Measurements from ENCODE around the gene SYNE2. TPM values are rescaled to one million over a fixed set of nuclear protein-coding genes. Genes with fewer than 3 reads are reported as not detected.

Gene SYNE2
- total and polyA plus RNA-seq, 2 donors (not counting 1 experiment from before 2014, with no cell fraction given): 3.1 to 15.4 TPM

DNA sequence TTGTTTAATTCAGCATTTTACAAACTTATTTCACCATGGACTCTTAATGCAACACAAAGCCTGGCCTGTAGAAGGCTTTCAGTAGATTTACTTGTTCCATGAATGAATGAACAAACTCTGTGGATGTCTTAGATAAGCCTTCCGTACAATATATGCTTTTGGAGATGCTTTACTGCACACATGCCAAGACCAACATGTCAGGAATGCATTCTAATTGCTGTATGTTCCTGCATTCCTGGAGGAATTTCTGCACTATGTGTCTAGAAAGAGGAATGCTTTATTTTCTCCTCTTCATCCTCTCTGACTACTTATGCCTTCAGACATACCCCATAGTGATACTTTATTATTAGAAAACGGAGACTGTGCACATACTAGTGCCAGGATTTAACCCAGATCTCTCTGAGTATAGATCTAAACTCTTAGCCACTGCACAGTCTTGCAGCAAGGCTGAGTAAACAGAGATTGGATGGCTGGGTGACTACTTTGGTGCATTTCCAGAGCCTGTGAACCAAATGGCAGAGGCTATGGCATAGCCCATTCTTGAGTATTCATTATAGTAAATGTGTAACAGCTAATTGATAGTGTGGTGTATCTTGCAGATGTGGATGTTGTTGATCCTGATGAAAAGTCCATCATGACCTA is 108.2 kb downstream of the SYNE2 start:
- peak; percentile 28 to 75 for DNase-seq (ENCODE audit: low read depth in 2 of 2)
- Histone ChIP-seq H3K79me2 (ENCODE audit: control insufficient read depth, insufficient read depth, low read length) (no peaks in the 10 kb centered on the region), H3K9ac (ENCODE audit: insufficient read depth, low read length) (no peak overlapping the region), H3K9me3 (ENCODE audit: control insufficient read depth, insufficient read depth, low read depth, low read length) (no peaks in the 10 kb centered on the region), H4K20me1 (ENCODE audit: control insufficient read depth, extremely low read depth, insufficient read depth, low read length) (no peaks in the 10 kb centered on the region), H3K36me3 (ENCODE audit: control insufficient read depth, insufficient read depth, low read length) (no peaks in the 10 kb centered on the region), H2AFZ (ENCODE audit: low read length) (no peak overlapping the region), H3K4me1 (ENCODE audit: control insufficient read depth, extremely low read depth, insufficient read depth, low read length) (no peaks in the 10 kb centered on the region), H3K4me2 (ENCODE audit: extremely low read depth, insufficient read depth, low read length) (no peak overlapping the region), H3K27ac (ENCODE audit: insufficient read depth, low read length) (no peak overlapping the region), H3K4me3 (replicated peaks in 1 of 4; ENCODE audit: control extremely low read depth in 1 of 4, insufficient read depth in 1 of 4, low read depth in 3 of 4, low read length in 4 of 4) (no peak overlapping the region), H3K27me3 (ENCODE audit: control insufficient read depth, insufficient read depth, low read length) (no peaks in the 10 kb centered on the region)
- no peak for TF ChIP-seq EZH2 (IDR thresholded peaks at IDR 0.05; ENCODE audit: low read length, missing control alignments)
- TF ChIP-seq, protein P1, sequence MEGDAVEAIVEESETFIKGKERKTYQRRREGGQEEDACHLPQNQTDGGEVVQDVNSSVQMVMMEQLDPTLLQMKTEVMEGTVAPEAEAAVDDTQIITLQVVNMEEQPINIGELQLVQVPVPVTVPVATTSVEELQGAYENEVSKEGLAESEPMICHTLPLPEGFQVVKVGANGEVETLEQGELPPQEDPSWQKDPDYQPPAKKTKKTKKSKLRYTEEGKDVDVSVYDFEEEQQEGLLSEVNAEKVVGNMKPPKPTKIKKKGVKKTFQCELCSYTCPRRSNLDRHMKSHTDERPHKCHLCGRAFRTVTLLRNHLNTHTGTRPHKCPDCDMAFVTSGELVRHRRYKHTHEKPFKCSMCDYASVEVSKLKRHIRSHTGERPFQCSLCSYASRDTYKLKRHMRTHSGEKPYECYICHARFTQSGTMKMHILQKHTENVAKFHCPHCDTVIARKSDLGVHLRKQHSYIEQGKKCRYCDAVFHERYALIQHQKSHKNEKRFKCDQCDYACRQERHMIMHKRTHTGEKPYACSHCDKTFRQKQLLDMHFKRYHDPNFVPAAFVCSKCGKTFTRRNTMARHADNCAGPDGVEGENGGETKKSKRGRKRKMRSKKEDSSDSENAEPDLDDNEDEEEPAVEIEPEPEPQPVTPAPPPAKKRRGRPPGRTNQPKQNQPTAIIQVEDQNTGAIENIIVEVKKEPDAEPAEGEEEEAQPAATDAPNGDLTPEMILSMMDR (conservative IDR thresholded peaks at IDR 0.05 in 1 of 2, IDR thresholded peaks at IDR 0.05 in 1 of 2; ENCODE audit: low read depth in 1 of 2, low read length in 2 of 2): no peak

DNA sequence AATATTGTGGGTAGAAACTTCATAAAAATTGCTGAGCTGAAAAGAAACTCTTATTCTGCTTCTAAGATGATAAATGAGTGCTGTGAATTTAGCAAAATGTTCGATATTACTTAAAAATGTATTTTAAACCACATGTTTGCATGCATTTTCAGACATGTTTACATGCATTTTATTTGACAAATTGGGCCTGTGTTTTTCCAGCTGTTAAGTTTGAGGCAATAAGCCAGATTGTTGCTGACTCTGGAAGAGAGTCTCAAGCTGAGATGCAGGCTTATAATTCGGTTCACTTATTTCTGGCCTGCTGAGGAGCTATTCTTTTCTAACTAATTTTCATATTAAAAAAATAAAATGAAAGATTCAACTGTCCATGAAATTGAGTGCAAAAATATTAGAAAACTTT is 110.1 kb downstream of the SYNE2 start:
- no peaks in the 10 kb centered on the region for H3K36me3 ChIP-seq (ENCODE audit: control insufficient read depth, insufficient read depth, low read length)
- no peaks in the 10 kb centered on the region for H3K9me3 ChIP-seq (ENCODE audit: control insufficient read depth, insufficient read depth, low read depth, low read length)
- no peak overlapping the region for H3K27ac ChIP-seq (ENCODE audit: insufficient read depth, low read length)
- H4K20me1 ChIP-seq (ENCODE audit: control insufficient read depth, extremely low read depth, insufficient read depth, low read length): no peaks in the 10 kb centered on the region
- no peaks in the 10 kb centered on the region for H3K4me1 ChIP-seq (ENCODE audit: control insufficient read depth, extremely low read depth, insufficient read depth, low read length)
- DNase-seq (ENCODE audit: low read depth in 2 of 2): peak in 1 of 2 donors; percentile 95
- TF ChIP-seq, protein P1 (conservative IDR thresholded peaks at IDR 0.05 in 1 of 2, IDR thresholded peaks at IDR 0.05 in 1 of 2; ENCODE audit: low read depth in 1 of 2, low read length in 2 of 2): no peak
- TF ChIP-seq EZH2 (IDR thresholded peaks at IDR 0.05; ENCODE audit: low read length, missing control alignments): no peak
- H2AFZ ChIP-seq (ENCODE audit: low read length): no peak overlapping the region
- H3K4me2 ChIP-seq (ENCODE audit: extremely low read depth, insufficient read depth, low read length): no peak overlapping the region
- no peak overlapping the region for H3K4me3 ChIP-seq (replicated peaks in 1 of 4; ENCODE audit: control extremely low read depth in 1 of 4, insufficient read depth in 1 of 4, low read depth in 3 of 4, low read length in 4 of 4)
- H3K27me3 ChIP-seq (ENCODE audit: control insufficient read depth, insufficient read depth, low read length): no peaks in the 10 kb centered on the region
- H3K9ac ChIP-seq (ENCODE audit: insufficient read depth, low read length): no peak overlapping the region
- no peaks in the 10 kb centered on the region for H3K79me2 ChIP-seq (ENCODE audit: control insufficient read depth, insufficient read depth, low read length)

DNA sequence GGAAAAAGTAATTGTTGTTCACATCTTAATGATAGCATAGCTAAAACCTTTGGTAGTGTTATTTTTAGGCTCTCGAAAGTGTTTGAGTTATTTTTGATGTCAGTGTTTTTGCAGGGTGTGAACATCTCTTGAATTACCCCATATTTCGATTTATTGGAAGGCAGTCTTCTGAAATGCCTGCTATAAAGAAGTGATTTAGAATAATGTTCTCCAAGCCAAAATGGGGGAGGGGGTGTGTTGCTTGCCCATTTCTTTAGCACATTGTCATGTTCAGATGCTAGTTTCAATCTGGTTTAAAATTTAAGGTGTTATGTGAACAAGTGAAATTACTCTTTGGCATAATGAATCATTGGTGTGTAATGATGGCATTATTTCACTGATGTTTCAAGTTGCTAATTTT is 110.6 kb downstream of the SYNE2 start:
- Histone ChIP-seq H3K79me2 (ENCODE audit: control insufficient read depth, insufficient read depth, low read length) (no peaks in the 10 kb centered on the region), H3K9me3 (ENCODE audit: control insufficient read depth, insufficient read depth, low read depth, low read length) (no peaks in the 10 kb centered on the region), H3K27me3 (ENCODE audit: control insufficient read depth, insufficient read depth, low read length) (no peaks in the 10 kb centered on the region), H3K9ac (ENCODE audit: insufficient read depth, low read length) (no peak overlapping the region), H3K4me2 (ENCODE audit: extremely low read depth, insufficient read depth, low read length) (no peak overlapping the region), H4K20me1 (ENCODE audit: control insufficient read depth, extremely low read depth, insufficient read depth, low read length) (no peaks in the 10 kb centered on the region), H3K4me1 (ENCODE audit: control insufficient read depth, extremely low read depth, insufficient read depth, low read length) (no peaks in the 10 kb centered on the region), H3K36me3 (ENCODE audit: control insufficient read depth, insufficient read depth, low read length) (no peaks in the 10 kb centered on the region), H3K27ac (ENCODE audit: insufficient read depth, low read length) (no peak overlapping the region), H3K4me3 (replicated peaks in 1 of 4; ENCODE audit: control extremely low read depth in 1 of 4, insufficient read depth in 1 of 4, low read depth in 3 of 4, low read length in 4 of 4) (no peak overlapping the region), H2AFZ (ENCODE audit: low read length) (no peak overlapping the region)
- no peak for DNase-seq (ENCODE audit: low read depth in 2 of 2)
- no peak for TF ChIP-seq EZH2 (IDR thresholded peaks at IDR 0.05; ENCODE audit: low read length, missing control alignments)
- TF ChIP-seq, protein P1 (conservative IDR thresholded peaks at IDR 0.05 in 1 of 2, IDR thresholded peaks at IDR 0.05 in 1 of 2; ENCODE audit: low read depth in 1 of 2, low read length in 2 of 2): no peak

Data from fibroblast of lung (primary cell).